HG03354 (cell line): ENCODE data around the gene DLK1.

Experiments used
- ATAC-seq: cut with Tn5 transposase; IDR thresholded peaks from one replicate; pipeline ENCODE4 v1.9.1; 2021; ENCODE audit warnings: mild to moderate bottlenecking; ENCODE audit not compliant: unreplicated experiment, poor library complexity, severe bottlenecking

Gene DLK1

DNA sequence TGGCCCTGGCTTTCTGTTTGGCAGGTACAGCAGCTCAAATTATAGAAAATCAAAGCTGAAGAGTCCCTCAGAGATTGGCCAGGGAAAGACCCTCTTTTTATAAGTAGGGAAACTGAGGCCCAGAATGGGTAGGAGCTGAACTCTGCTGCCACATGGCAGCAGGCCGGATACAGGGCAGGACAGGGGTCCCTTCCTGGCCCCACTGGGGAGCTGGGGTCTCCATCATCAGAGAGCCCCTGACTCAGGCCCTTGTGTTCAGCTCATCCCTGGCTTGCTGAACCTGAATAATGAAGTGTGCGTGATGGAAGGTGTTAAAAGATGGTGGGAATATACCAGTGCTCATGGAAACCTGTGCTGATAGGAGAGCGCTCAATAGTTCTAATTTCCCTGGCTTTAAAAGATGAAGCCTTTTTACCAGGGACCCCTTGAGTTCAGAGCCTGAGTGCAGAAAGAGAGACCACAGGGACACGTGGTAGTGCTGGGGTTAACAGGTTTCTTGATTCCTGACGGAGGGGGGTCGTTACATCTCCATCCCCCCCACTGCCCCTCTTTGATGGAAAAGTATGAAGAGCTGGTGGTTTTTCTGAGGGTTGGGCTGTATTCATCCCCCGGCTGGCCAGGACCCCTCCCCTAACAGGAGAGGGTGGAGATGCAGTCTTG, 4.4 kb downstream of the DLK1 start:
- no peak for ATAC-seq

DNA sequence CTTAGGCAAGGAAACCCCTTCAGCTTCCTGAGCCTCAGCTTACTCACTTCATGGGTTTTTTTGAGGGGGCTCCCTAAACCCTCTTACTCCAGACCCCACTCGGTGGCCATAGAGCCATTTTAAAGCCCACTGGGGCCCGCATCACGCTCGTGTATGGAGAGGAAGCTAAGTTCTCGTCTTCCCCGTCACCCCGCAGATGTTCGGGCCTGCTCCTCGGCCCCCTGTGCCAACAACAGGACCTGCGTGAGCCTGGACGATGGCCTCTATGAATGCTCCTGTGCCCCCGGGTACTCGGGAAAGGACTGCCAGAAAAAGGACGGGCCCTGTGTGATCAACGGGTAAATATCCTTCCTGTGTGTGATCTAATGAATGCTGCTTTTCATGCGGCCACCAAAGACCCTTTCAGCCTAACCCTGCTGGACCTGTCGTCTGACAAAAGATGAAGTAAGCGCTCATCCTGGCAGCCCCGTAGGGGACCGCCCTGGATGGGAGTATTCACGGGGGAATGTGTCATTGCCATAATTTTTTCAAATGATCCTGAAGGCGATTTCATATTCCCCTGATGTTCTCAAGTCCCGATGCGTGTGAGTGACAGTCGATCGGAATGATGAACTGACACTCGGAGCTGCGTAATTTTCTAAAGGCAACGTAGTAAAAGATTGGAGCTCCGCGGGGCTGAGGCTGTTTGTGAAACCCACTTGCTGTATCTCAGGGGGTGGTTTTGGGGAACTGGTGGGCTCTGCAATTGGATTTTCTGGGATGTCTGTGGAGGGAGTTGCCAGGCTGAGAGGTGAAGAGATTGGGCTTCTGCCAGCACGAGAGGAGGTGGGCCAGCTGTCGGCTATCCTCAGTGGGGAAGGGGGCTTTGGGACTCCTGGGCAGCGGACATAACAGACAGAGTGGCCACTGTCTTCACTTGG, 5.4 kb downstream of the DLK1 start:
- no peak for ATAC-seq

DNA sequence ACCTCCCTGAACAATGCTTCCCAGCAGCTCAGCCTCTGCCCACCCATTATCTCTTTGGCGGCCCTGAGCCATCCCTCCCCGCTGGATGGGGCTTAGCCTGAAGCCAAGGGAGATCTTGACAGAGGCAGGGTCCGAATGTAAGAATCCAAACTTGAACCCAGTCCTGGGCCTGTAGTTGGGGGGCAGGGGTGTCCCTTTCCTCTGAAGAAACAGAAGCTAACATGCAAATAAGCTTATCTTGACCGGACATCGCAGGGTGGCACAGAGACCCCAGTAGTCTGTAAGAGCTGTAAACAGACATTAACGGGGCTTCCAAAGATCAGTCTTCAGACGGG, 6.0 kb downstream of the DLK1 start:
- ATAC-seq: no peak

DNA sequence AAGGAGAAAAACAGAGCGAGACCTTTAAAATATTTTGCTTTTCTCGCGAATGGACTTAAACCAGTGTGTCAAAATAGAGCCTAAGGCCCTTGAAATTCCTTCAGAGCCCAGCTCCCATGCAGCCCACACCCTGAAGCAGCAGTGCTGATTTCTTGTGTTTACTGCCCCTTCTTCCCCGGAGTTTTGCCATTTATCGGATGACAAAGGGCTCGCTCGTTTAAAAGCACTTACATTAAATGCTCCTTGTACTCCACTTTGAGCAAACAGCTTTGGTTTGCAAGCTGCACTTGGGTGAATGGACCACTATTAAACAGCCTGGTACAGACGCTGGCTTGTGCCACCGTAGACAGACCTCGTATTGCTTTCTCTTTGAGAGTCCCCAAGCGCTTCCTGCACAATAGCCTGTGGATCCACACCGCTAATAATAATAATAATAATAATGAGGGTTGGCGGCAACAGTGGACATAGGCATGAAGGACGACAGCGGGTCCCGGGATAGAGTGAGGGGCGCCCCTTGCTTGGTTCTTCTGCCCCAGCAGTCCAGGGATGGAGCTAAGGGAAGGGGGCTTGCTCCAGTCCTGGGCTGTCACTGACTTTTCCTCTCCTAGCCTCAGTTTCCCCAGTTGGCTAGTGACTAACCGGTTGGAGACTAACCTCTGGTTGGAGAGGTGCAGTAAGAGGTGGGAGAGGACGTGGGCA, 6.6 kb downstream of the DLK1 start:
- no peak for ATAC-seq

DNA sequence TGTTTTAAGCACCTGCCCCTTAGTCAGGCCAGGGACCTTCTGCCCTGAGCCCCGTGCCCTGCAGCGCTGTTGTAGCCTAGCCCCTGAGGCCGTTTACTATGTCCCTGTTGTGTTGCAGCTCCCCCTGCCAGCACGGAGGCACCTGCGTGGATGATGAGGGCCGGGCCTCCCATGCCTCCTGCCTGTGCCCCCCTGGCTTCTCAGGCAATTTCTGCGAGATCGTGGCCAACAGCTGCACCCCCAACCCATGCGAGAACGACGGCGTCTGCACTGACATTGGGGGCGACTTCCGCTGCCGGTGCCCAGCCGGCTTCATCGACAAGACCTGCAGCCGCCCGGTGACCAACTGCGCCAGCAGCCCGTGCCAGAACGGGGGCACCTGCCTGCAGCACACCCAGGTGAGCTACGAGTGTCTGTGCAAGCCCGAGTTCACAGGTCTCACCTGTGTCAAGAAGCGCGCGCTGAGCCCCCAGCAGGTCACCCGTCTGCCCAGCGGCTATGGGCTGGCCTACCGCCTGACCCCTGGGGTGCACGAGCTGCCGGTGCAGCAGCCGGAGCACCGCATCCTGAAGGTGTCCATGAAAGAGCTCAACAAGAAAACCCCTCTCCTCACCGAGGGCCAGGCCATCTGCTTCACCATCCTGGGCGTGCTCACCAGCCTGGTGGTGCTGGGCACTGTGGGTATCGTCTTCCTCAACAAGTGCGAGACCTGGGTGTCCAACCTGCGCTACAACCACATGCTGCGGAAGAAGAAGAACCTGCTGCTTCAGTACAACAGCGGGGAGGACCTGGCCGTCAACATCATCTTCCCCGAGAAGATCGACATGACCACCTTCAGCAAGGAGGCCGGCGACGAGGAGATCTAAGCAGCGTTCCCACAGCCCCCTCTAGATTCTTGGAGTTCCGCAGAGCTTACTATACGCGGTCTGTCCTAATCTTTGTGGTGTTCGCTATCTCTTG, 7.6 kb downstream of the DLK1 start:
- no peak for ATAC-seq

DNA sequence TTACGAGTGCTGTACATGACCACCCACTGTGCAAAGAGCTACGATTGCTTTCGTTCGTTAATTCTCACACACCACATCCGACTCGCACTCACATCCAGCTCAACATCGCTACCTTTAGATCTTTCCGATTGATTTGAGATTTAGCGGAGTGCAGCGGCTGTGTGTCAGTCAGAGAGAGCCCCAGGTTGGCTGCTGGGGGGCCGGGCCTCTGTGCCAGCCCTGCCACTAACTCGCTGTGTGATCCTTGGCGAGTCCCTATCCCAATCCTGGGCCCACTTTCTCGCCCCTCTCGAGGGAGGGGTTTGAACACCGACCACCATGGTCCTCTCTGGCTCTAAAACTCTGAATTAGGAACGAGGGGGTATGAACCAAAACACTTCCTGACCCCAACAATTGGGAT, 8.6 kb downstream of the DLK1 start:
- ATAC-seq: no peak

DNA sequence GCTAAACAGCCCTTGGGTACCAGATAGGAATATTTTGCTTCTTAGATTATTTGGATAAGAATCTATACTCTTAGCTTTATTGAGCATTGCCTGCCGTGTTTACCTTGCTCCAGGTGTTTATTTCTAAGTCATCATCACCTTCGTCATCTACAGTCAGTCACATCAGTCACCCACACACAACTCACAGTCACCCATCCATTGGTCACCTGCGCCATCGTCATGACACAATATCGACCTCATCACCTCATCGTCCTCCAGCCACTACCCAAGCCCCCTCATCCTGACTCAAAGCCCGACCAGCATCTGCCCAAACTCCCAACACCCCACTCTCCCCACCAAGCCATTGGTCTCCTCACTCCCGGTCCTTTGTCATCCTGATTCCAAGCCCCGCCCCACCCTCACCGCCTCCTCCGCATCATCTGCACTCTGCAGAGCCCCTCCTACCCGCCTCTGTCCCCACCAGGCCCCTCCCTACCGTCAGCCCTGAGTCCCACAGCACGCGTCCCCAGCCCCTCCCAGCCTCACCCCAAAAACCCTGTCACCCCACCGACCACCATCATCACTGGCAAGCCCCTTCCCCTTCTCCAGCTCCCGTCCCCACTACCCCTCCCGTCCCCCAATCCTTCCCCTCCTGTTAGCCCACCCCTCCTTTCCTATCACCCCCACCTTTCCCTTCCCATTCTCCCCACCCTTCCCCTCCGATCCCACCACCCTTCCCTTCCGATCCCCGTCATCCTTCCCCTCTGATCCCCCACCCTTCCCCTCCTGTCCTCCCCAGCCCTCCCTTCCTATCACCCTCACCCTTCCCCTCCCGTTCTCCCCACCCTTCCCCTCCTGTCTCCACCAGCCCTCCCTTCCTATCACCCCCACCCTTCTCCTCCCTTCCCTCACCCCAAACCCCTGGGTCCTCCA, 9.8 kb downstream of the DLK1 start:
- ATAC-seq: no peak

DNA sequence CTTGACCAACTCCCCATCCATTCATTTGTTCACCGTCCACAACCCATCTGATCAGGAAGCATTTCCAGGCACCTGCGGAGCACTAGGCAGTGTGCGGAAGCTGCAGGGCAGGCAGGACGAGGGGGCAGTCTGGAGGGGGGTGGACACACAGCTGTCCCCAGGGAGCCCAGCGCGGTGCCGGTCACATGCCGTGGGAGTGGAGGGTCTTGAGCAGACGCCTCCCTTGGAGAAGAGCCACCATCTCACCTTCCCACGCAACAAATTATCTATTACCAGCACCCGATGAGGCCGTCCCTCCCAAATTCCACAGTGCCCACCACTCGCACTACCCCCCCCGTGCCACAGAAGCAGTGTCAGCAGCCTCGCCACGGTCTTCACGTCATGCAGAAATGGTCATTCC, 10.8 kb downstream of the DLK1 start:
- no peak for ATAC-seq

DNA sequence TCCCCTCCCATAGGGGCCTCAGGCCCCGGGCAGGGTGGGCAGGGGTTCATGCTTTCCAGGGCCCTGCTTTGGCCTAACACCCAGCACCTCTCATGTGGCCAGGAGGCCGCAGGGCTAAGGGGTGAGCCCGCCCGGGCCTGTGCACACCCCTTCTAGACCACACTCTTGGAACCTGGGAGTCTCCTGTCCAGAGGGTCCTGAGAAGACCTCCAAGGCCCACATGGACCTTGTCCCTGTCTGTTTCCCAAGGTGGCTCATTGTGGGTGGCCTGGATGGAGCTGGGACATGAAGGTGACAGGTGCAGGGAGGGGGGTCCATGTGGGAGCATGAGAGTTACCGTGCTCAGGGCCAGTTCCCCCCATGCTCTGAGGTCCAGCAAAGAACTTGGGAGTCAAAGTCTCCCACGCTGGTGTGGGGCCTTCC, 11.6 kb downstream of the DLK1 start:
- ATAC-seq: no peak

DNA sequence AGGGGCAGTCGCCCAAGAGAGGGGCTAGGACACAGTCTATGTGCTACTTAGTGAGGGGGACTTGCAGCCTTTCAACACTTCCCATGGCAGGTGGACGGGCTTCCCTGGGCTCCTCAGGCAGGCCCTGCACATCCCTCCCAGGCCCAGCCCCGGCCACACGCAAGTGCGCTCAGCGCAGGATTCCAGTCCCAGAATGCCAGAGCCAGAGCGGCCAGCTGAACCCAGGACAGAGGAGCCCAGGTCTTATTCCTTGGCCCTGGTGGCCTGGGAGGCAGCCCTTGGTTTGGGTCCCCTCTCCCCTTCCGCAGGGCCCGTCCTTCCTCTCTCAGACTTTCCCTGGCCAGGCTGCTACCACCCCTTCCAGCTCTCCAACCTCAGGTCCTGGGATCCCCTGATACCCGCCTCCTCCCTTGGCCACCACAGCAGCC, 12.0 kb downstream of the DLK1 start:
- ATAC-seq: no peak

DNA sequence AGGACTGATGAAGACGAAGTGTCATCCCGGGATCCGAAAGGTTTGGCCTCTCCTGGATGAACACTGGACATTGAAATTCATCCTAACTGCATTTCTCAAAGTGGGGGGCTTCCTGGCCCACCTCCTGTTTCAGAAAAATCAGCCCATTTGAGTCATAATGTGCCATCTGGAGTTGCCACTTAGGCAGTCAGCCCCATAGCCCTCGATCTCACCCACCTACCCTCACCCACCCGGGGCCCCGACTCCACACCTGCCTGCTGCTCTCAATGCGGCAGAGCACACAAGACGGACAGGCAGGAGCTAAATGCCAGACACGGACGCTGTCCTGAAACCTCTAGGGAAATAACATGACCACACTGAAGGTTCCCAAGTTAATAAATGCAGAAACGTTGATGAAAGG, 12.6 kb downstream of the DLK1 start:
- no peak for ATAC-seq

DNA sequence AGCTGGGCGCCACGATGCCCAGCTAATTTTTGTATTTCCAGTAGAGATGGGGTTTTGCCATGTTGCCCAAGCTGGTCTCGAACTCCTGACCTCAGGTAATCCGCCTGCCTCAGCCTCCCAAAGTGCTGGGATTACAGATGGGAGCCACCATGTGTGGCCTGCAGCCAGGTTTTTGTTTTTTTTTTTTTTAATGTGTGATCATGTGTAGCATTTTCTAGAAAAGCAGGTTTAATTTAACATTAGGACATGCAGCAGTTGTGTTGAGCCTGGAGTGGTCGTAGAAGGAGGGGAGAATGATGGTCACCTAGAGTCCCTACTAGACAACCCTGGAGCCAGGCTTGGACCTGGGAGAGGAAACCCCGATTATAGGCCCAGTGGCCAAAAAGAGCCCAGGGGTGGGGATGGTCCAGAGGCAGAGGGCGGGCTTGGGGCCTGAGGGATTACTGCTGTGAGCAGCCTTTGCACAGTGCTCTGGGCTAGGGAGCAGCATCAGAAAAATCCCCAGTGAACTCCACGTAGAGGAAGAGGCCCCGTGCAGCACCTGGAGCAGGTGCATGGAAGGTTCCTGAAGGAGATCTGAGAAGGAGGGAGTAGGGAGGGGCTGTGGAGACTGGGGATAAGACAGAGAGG, 13.6 kb downstream of the DLK1 start:
- ATAC-seq: no peak

DNA sequence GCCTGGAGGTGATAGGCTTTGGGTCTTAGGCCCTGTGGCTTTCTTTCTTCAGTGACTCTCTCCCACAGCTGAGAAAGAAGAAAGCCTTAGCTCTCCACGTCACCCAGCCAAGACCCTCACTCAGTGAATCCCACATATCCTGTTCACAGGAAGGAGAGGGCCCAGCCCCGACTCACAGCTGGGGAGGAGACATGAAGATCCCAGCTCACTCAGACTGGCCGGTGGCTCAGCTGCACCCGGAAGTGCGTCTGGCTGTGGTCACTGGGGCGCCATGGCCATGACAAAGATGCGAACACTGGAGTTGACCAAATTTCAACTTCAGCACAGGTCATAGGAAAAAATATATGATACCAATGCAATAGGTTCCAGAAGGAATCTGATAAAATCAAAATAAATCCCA, 14.2 kb downstream of the DLK1 start:
- ATAC-seq: no peak

DNA sequence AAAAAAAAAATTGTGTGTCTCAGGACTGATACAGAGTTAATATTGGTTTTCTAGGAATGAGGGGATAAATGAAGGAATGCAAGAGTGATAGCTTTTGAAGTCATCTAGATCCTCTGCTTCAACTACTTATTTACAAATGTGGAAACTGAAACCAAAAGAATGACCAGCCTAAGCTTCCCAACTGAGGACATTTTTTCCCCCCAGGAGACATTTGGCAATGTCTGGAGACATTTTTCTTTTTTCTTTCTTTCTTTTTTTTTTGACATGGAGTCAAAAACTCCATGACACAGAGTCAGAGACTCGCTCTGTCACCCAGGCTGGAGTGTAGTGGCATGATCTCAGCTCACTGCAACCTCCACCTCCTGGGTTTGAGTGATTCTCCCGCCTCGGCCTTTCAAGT, 15.3 kb downstream of the DLK1 start:
- ATAC-seq: no peak

DNA sequence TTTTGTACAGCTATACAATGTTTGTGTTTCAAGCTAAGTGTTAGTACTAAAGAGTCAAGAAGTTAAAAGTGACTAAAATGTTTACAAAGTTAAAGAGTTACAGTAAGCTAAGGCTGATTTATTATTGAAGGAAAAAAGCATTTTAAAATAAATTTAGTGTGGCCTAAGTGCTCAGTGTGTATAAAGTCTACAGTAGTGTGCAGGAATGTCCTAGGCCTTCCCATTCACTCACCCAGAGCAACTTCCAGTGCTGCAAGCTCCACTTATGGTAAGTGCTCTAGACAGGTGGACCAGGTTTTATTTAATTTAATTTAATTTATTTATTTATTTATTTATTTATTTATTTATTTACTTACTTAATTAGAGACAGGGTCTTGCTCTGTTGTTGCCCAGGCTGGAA, 19.6 kb downstream of the DLK1 start:
- ATAC-seq: no peak

DNA sequence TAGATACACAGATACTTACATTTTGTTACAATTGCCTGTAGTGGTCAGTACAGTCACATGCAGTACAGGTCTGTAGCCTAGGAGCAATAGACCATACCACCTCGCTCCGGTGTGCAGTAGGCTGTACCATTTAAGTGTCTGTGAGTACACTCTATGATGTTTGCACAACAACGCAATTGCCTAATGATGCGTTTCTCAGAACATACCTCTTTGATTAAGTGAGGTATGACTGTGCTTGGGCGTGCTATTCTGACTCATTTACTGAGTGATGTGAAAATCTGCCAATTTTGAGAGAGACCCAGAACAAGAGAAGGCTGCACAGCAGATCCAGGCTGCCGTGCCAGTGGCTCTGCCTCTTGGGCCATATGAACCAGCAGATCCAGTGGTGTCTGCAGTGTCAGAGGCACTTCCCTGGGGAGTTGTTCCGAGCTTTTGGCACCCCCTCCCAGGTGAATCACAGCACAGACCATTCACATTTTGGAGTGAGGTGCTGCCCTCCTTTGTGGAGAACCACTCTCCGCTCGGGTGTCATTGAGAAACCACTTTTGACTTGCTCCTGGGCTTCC, 20.4 kb downstream of the DLK1 start:
- no peak for ATAC-seq

DNA sequence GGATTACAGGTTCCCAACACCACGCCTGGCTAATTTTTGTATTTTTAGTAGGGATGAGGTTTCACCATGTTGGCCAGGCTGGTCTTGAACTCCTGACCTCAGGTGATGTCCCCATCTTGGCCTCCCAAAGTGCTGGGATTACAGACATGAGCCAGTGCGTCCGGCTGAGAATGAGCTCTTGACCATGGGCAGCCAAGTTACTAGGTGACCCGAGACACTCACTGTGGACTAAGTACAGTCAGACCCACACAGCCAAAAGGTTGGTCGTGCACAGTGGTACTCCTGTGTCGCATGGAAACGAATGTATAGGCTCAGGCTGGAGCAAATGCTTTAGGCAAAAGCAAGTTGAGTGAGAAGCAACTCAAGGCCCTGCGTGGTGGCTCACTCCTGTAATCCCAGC, 21.0 kb downstream of the DLK1 start:
- no peak for ATAC-seq

DNA sequence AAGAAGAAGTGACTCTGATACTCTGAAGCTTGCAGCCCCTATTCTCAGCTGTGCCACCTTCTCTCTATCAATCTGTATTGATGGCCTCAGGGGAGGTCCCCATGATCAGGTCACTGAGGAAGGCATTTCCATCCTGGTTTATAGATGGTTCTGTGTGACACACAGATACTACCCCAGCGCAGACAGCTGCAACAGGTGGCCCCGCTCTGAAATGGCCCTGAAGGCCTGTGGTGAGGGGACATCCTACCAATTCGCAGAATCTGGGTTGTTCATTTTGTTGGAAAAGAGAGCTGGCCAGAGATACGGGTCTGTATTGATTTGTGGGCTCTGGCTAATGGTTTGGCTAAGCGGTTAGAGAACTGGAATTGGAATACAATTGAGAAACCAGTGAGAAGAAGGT, 21.7 kb downstream of the DLK1 start:
- ATAC-seq: no peak
